Heart right ventricle (tissue), 16 donors: ENCODE measurements around the gene ADAT3. TPM values are rescaled to one million over a fixed set of nuclear protein-coding genes. Genes with fewer than 3 reads are reported as not detected.

Source experiments
- ATAC-seq, 8 donors: fragments of 200-7000 bp; cut with Tn5 transposase; one replicate each; pipeline ENCODE4 v1.9.1; 2020; ENCODE audit warnings: mild to moderate bottlenecking in 8 of 8, moderate library complexity in 8 of 8, moderate number of reproducible peaks in 1 of 8
- DNase-seq, 2 donors: peaks; one replicate each; pipeline ENCODE4 v3.0.0-alpha.2; 2020
- H3K27ac ChIP-seq, 10 donors: fragments of 200-600 bp; sonication (generic) in 2 of 10; one replicate each; pipeline versions ENCODE4 v1.5.0 to v1.8.0; 2020 to 2022; ENCODE audit warnings: mild to moderate bottlenecking in 3 of 10
- H3K27me3 ChIP-seq, 7 donors: fragments of 200-600 bp; one replicate each; pipeline ENCODE4 v1.8.0; 2021 to 2022; ENCODE audit warnings: mild to moderate bottlenecking in 2 of 7
- H3K36me3 ChIP-seq, 9 donors: fragments of 200-600 bp; sonication (generic) in 1 of 9; one replicate each; pipeline versions ENCODE4 v1.5.0 to v1.8.0; 2020 to 2022; ENCODE audit warnings: mild to moderate bottlenecking in 2 of 9
- H3K4me1 ChIP-seq, 9 donors: fragments of 200-600 bp; sonication (generic) in 1 of 9; one replicate each; pipeline versions ENCODE4 v1.5.0 to v1.8.0; 2020 to 2022; ENCODE audit warnings: mild to moderate bottlenecking in 4 of 9
- H3K4me3 ChIP-seq, 10 donors: fragments of 200-600 bp; sonication (generic) in 2 of 10; one replicate each; pipeline versions ENCODE4 v1.5.0 to v1.8.0; 2020 to 2022; ENCODE audit warnings: mild to moderate bottlenecking in 7 of 10, moderate library complexity in 2 of 10
- H3K9me3 ChIP-seq, 11 donors: fragments of 200-600 bp in 10 of 11; sonication (generic) in 2 of 11; one replicate each; pipeline versions ENCODE4 v1.5.0 to v1.8.0; 2013 to 2022; ENCODE audit warnings: mild to moderate bottlenecking in 2 of 11, control low read depth in 1 of 11, moderate library complexity in 1 of 11
- WGBS, 2 donors: extraction: QIAGEN DNeasy Blood & Tissue Kit; methylation state at CpG; one replicate each; pipeline ENCODE4 v1.1.7; 2013; ENCODE audit warnings: inconsistent platforms in 1 of 2; 5-methylcytosine and 5-hydroxymethylcytosine counted together
- intact Hi-C, 10 donors: fragments of 100-400 bp; cut with DNase I; formaldehyde crosslinking; loops; one replicate each; pipeline versions ENCODE4 v1.11.1 to v1.14.2; 2022
- polyA plus RNA-seq, 2 donors: library from polyadenylated mRNA; stranded (reverse); fragments of 200-250 nt; gene quantifications; one replicate each; pipeline ENCODE4 v1.2.3, GENCODE V29; 2013
- total RNA-seq, 10 donors: library from RNA; stranded (reverse); fragmentation: NEBNext Ultra II Directional in 3 of 10; extraction: Animal tissue kit (Norgen Biotek cat#: 25700) in 3 of 10; gene quantifications; one replicate each; pipeline versions ENCODE4 v1.2.1 to v1.2.4, GENCODE V29; 2021 to 2023
- TF ChIP-seq, protein P1 (sequence below), 9 donors: fragments of 200-600 bp; sonication (generic) in 2 of 9; IDR thresholded peaks; one replicate each; pipeline versions ENCODE4 v1.5.0 to v1.8.0; 2021 to 2022; ENCODE audit warnings: antibody characterized with exemption in 9 of 9, mild to moderate bottlenecking in 5 of 9, moderate library complexity in 1 of 9
- donor health status: Arrhythmogenic right ventricular cardiomyopathy.
- donor health status: ischemic (EF 13 %, LVEDD 7.1; RV severe dilation, severe dysfunction).
- donor health status: healthy with polysubstance abuse.
- donor health status: DM: no; HTN: yes; CAD: no.
- donor health status: DM: no; HTN: no; CAD: no.
- donor health status: ischemic (EF 25% LVEDD 6.9; RV normal size, moderate dysfunction).
- donor health status: ischemic (EF 25% LVEDD 5.7; RV mildly dilated, moderate dysfunction).
- donor health status: healthy.
- donor health status: DM: yes; HTN: yes; CAD: no.
- donor health status: Ischemic cardiomyopathy.
- donor health status: ischemic (EF 35%, LVEDD 5.7; RV mildly dilated, moderate dysfunction).
- donor health status: nonischemic (EF 11% LVEDD 7.7; RV severe dilation, severe dysfunction).
- donor health status: DM: yes; HTN: yes; CAD: no.
- donor health status: PGD.
- donor health status: ischemic (EF 29% LVEDD 5.4; RV normal size, mild dysfunction).
- donor health status: nonischemic (EF 23%, LVEDD 6.1; RV moderate dilation, normal function).

Gene ADAT3
- total and polyA plus RNA-seq, 12 donors = 0.94 to 4.3 (median 1.6) TPM

DNA sequence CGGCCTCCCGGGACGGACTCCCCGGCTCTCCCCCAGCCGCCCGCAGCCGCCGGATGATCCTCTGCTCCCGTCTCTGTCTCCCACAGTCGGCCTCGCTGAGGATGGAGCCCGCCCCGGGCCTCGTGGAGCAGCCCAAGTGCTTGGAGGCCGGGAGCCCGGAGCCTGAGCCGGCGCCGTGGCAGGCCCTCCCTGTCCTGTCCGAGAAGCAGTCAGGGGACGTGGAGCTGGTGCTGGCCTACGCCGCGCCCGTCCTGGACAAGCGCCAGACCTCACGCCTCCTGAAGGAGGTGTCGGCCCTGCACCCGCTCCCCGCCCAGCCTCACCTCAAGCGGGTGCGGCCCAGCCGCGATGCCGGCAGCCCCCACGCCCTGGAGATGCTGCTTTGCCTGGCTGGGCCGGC, 6.8 kb downstream of the ADAT3 start:
- ATAC-seq = no peak
- Histone ChIP-seq H3K36me3 (peaks cover 0 to 38% (median 7%) of the 10 kb centered on the region in 9 donors), H3K27ac (peak overlapping the region in 1 of 10 donors; percentile 70), H3K4me3 (no peak overlapping the region), H3K27me3 (no peaks in the 10 kb centered on the region), H3K4me1 (peaks cover 0 to 24% (median 0%) of the 10 kb centered on the region in 9 donors), H3K9me3 (no peaks in the 10 kb centered on the region)
- no peak for DNase-seq
- WGBS, 2 donors = 94 to 95% methylated on average over 37 of the region's 37 CpGs
- TF ChIP-seq, protein P1, sequence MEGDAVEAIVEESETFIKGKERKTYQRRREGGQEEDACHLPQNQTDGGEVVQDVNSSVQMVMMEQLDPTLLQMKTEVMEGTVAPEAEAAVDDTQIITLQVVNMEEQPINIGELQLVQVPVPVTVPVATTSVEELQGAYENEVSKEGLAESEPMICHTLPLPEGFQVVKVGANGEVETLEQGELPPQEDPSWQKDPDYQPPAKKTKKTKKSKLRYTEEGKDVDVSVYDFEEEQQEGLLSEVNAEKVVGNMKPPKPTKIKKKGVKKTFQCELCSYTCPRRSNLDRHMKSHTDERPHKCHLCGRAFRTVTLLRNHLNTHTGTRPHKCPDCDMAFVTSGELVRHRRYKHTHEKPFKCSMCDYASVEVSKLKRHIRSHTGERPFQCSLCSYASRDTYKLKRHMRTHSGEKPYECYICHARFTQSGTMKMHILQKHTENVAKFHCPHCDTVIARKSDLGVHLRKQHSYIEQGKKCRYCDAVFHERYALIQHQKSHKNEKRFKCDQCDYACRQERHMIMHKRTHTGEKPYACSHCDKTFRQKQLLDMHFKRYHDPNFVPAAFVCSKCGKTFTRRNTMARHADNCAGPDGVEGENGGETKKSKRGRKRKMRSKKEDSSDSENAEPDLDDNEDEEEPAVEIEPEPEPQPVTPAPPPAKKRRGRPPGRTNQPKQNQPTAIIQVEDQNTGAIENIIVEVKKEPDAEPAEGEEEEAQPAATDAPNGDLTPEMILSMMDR (IDR thresholded peaks at IDR 0.05) = no peak
- intact Hi-C loops = no loop called here

DNA sequence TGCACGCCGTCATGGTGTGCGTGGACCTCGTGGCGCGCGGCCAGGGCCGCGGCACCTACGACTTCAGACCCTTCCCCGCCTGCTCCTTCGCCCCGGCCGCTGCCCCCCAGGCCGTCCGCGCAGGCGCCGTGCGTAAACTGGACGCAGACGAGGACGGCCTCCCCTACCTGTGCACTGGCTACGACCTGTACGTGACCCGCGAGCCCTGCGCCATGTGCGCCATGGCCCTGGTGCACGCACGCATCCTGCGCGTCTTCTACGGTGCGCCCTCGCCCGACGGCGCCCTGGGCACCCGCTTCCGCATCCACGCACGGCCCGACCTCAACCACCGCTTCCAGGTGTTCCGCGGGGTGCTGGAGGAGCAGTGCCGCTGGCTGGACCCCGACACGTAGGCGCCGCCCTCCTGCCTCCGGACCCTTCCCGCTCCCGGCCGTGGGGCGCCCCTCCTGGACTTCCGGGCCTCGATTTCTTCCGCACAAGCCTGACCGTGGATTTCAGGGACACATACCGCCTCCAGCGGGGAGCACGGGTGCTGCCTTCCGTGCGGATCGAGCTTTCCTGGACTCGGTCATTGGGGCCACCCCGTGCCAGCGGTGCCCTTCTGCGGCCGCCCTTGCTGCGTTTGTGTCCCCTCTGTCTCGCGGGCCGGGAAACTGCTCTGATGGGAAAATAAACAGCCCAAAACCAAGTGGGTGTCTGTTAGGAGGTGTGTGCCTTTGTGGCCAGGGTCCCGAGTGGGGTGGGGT, 7.7 kb downstream of the ADAT3 start:
- TF ChIP-seq, protein P1 (IDR thresholded peaks at IDR 0.05) = no peak
- Histone ChIP-seq H3K9me3 (no peaks in the 10 kb centered on the region), H3K4me1 (peaks cover 0 to 20% (median 0%) of the 10 kb centered on the region in 9 donors), H3K27ac (no peak overlapping the region), H3K4me3 (no peak overlapping the region), H3K36me3 (peaks cover 0 to 44% (median 7%) of the 10 kb centered on the region in 9 donors), H3K27me3 (no peaks in the 10 kb centered on the region)
- intact Hi-C loops = no loop called here
- DNase-seq (no peak), ATAC-seq (no peak)
- 97 to 98% methylated on average over 73 to 77 of the region's 77 CpGs for WGBS, 2 donors

DNA sequence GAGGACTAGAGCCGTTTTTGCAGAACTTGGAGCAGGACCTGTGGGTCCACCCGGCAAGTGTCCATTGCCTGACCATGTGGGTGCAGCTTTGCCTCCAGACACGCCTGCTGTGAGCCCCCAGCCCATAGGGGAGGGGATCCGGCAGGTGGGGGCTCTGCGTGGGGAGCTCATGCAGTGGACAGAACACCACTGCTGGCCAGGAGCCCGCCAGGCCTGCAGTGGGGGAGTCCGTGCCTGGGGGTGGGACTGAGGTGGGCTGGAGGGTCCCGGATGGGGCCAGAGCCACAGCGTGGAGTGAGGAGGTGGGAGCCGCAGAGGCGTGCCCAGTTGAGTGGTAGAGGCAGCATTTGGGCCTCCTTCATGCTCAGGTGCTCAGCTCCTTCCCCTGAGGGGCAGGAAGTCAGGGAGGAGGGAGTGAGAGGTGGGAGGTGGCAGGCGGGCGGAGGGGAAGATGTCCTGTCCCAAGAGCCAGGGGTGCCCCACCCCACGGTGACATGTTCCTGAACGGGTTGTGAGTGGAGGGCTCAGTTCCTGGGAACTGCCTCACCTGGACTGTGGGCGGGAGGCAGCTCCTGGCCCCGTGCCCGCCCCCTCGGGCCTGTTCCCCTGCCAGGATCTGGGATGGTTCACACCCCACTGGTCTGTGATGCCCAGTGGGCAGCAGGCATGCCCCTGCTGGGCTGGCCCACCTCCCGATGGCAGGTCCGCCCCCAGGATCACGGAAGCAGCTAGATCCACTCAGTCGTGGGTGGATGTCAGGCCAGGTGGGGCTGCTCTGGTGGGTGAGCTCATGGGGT, 8.8 kb downstream of the ADAT3 start:
- WGBS, 2 donors = 90 to 92% methylated on average over 22 to 23 of the region's 23 CpGs
- ATAC-seq = no peak

DNA sequence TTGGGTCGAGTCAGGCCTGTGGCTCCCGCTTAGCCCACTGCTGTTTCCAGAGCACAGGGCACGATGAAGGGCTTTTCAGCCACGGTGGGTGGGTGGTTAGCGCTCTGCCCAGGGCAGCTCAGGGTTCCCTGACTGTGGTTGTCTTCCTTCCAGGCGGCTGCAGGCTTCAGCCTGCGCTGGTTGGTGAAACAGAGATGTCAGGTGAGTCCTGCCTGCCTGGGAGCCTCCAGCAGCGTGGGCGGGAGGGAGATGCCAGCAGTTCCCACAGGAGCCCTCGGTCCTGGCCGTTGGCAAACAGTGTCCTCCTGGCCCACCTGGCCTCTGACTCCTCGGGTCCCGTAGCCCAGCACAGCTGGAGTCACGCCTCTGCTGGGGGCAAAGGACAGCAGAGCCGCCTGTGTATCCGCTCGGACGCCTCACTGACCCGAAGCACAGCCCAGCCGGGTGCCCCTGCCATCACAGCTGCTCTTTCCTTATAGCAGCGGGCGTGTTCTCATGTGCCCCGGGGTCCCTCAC, 9.7 kb downstream of the ADAT3 start:
- WGBS, 2 donors = 95 to 96% methylated on average over 22 to 23 of the region's 23 CpGs
- peaks cover 0 to 64% (median 18%) of the 10 kb centered on the region in 9 donors for H3K36me3 ChIP-seq
- ATAC-seq = no peak

More for the DNA sequence above, 8.8 kb downstream of the ADAT3 start:
- TF ChIP-seq, protein P1 (IDR thresholded peaks at IDR 0.05) = no peak
- H3K36me3 ChIP-seq = peaks cover 0 to 55% (median 11%) of the 10 kb centered on the region in 9 donors
- no peaks in the 10 kb centered on the region for H3K27me3 ChIP-seq
- H3K27ac ChIP-seq = no peak overlapping the region
- intact Hi-C loops = no loop called here
- H3K4me3 ChIP-seq = no peak overlapping the region
- no peaks in the 10 kb centered on the region for H3K9me3 ChIP-seq
- DNase-seq = no peak
- H3K4me1 ChIP-seq = peaks cover 0 to 20% (median 0%) of the 10 kb centered on the region in 9 donors

More for the DNA sequence above, 9.7 kb downstream of the ADAT3 start:
- Histone ChIP-seq H3K4me3 (no peak overlapping the region), H3K4me1 (peaks cover 0 to 12% (median 0%) of the 10 kb centered on the region in 9 donors), H3K9me3 (no peaks in the 10 kb centered on the region), H3K27ac (no peak overlapping the region), H3K27me3 (no peaks in the 10 kb centered on the region)
- intact Hi-C loops = no loop called here
- no peak for DNase-seq
- TF ChIP-seq, protein P1 (IDR thresholded peaks at IDR 0.05) = no peak
